Measurements from ENCODE around the gene OVOL2. TPM values are rescaled to one million over a fixed set of nuclear protein-coding genes. Genes with fewer than 3 reads are reported as not detected.

OVOL2 gene
- total and polyA plus RNA-seq, 2 experiments from 2014 or later = 11.2 to 11.5 TPM

- no peaks in the 10 kb centered on the region for H3K9me2 ChIP-seq (ENCODE audit: insufficient read depth)
- Mint-ChIP-seq H3K27me3 (ENCODE audit: insufficient read depth, low read depth, poor library complexity) (no peaks in the 10 kb centered on the region), H3K9me3 (peaks cover 5% of the 10 kb centered on the region; the same call in 1 of the 3 replicates), H3K4me3 (no peak overlapping the region), H3K36me3 (ENCODE audit: low read depth) (peaks cover 15% of the 10 kb centered on the region), H3K27ac (no peak overlapping the region), H3K4me1 (no peaks in the 10 kb centered on the region)
- H3K79me2 ChIP-seq (replicated peaks; ENCODE audit: insufficient read depth) = no peaks in the 10 kb centered on the region
- no peak overlapping the region for H2AFZ ChIP-seq
- H3F3A ChIP-seq (replicated peaks; ENCODE audit: low read depth) = no peaks in the 10 kb centered on the region
- no peaks in the 10 kb centered on the region for H3K36me3 ChIP-seq (ENCODE audit: insufficient read depth)
- no peaks in the 10 kb centered on the region for H3K4me1 ChIP-seq (ENCODE audit: insufficient read depth)
- ATAC-seq (peak; percentile 99), DNase-seq (ENCODE audit: low spot score) (peak; percentile 82)
- H3K27ac ChIP-seq (ENCODE audit: low read depth) = no peak overlapping the region
- H3K4me3 ChIP-seq = no peak overlapping the region
- no peaks in the 10 kb centered on the region for H3K27me3 ChIP-seq (ENCODE audit: insufficient read depth)
- H4K20me1 ChIP-seq (replicated peaks; ENCODE audit: insufficient read depth) = no peaks in the 10 kb centered on the region
- no peak overlapping the region for H3K4me2 ChIP-seq
- 0 out of 2 replicates have a peak, but pooled peaks have one; percentile 5 for TF ChIP-seq CREB1 (CRISPR knock-in tag; IDR thresholded peaks at IDR 0.05; ENCODE audit: low read depth)
- TF ChIP-seq REST (IDR thresholded peaks at IDR 0.05; ENCODE audit: unreplicated experiment) = no peak
- no peak for TF ChIP-seq POLR2AphosphoS5 (IDR thresholded peaks at IDR 0.05; ENCODE audit: low read depth)
- TF ChIP-seq, protein P1, sequence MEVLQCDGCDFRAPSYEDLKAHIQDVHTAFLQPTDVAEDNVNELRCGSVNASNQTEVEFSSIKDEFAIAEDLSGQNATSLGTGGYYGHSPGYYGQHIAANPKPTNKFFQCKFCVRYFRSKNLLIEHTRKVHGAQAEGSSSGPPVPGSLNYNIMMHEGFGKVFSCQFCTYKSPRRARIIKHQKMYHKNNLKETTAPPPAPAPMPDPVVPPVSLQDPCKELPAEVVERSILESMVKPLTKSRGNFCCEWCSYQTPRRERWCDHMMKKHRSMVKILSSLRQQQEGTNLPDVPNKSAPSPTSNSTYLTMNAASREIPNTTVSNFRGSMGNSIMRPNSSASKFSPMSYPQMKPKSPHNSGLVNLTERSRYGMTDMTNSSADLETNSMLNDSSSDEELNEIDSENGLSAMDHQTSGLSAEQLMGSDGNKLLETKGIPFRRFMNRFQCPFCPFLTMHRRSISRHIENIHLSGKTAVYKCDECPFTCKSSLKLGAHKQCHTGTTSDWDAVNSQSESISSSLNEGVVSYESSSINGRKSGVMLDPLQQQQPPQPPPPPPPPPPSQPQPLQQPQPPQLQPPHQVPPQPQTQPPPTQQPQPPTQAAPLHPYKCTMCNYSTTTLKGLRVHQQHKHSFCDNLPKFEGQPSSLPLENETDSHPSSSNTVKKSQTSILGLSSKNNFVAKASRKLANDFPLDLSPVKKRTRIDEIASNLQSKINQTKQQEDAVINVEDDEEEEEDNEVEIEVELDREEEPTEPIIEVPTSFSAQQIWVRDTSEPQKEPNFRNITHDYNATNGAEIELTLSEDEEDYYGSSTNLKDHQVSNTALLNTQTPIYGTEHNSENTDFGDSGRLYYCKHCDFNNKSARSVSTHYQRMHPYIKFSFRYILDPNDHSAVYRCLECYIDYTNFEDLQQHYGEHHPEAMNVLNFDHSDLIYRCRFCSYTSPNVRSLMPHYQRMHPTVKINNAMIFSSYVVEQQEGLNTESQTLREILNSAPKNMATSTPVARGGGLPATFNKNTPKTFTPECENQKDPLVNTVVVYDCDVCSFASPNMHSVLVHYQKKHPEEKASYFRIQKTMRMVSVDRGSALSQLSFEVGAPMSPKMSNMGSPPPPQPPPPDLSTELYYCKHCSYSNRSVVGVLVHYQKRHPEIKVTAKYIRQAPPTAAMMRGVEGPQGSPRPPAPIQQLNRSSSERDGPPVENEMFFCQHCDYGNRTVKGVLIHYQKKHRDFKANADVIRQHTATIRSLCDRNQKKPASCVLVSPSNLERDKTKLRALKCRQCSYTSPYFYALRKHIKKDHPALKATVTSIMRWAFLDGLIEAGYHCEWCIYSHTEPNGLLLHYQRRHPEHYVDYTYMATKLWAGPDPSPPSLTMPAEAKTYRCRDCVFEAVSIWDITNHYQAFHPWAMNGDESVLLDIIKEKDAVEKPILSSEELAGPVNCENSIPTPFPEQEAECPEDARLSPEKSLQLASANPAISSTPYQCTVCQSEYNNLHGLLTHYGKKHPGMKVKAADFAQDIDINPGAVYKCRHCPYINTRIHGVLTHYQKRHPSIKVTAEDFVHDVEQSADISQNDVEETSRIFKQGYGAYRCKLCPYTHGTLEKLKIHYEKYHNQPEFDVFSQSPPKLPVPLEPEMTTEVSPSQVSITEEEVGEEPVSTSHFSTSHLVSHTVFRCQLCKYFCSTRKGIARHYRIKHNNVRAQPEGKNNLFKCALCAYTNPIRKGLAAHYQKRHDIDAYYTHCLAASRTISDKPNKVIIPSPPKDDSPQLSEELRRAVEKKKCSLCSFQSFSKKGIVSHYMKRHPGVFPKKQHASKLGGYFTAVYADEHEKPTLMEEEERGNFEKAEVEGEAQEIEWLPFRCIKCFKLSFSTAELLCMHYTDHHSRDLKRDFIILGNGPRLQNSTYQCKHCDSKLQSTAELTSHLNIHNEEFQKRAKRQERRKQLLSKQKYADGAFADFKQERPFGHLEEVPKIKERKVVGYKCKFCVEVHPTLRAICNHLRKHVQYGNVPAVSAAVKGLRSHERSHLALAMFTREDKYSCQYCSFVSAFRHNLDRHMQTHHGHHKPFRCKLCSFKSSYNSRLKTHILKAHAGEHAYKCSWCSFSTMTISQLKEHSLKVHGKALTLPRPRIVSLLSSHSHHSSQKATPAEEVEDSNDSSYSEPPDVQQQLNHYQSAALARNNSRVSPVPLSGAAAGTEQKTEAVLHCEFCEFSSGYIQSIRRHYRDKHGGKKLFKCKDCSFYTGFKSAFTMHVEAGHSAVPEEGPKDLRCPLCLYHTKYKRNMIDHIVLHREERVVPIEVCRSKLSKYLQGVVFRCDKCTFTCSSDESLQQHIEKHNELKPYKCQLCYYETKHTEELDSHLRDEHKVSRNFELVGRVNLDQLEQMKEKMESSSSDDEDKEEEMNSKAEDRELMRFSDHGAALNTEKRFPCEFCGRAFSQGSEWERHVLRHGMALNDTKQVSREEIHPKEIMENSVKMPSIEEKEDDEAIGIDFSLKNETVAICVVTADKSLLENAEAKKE (CRISPR knock-in tag; IDR thresholded peaks at IDR 0.05) = no peak
- no peak for TF ChIP-seq STAT1 (IDR thresholded peaks at IDR 0.05; ENCODE audit: unreplicated experiment)
- no peak for TF ChIP-seq ZNF114 (CRISPR knock-in tag; IDR thresholded peaks at IDR 0.05)
- no peak for TF ChIP-seq EZH2 (IDR thresholded peaks at IDR 0.05; ENCODE audit: low read depth, unreplicated experiment)
- peak; percentile 72 to 85 for TF ChIP-seq CTCF (conservative IDR thresholded peaks at IDR 0.05; ENCODE audit: low read depth in 2 of 2)
Observed at GRCh38 chr20:18019068-18019467, 38.6 kb downstream of the OVOL2 start.
